HepG2 (cell line): Measurements from ENCODE around the gene CDK18. TPM values are rescaled to one million over a fixed set of nuclear protein-coding genes. Genes with fewer than 3 reads are reported as not detected.

Source experiments
- ATAC-seq: fragments of 200-7000 bp; cut with Tn5 transposase; 3 replicates; pipeline ENCODE4 v1.9.1; 2020; ENCODE audit warnings: mild to moderate bottlenecking, moderate library complexity
- BruUV-seq: library from RNA; stranded (reverse); fragments of 400-500 nt; replicated peaks from 2 replicates; lab custom pipeline; 2021; lab: Mats Ljungman, UMichigan
- CTCF ChIA-PET: fragments of 300-600 bp; formaldehyde crosslinking; extraction: SDS; loops from one replicate; lab custom pipeline; 2021; ENCODE audit warnings: low total read pairs, inconsistent platforms, low intra/inter-chr PET ratio; lab: Yijun Ruan, JAX
- POLR2A ChIA-PET: fragments of 350-600 bp; sonication (Branson Sonifier 250); formaldehyde crosslinking; loops from one replicate; lab custom pipeline; 2020; ENCODE audit warnings: antibody characterized with exemption, inconsistent platforms; lab: Yijun Ruan, JAX
- DNase-seq: peaks from one replicate; pipeline ENCODE4 v3.0.0-alpha.2; 2015; ENCODE audit warnings: low spot score
- FAIRE-seq: peaks from 3 replicates; lab custom pipeline; 2011; peaks lifted over from hg19 to GRCh38; lab: Jason Lieb, UNC
- H2AFZ ChIP-seq: one replicate; pipeline ENCODE4 v1.6.1; 2011; ENCODE audit warnings: low read length, inconsistent platforms
- H3K27ac ChIP-seq: fragments of 300-600 bp; 3 replicates; pipeline ENCODE4 v1.8.0; 2011; ENCODE audit warnings: mixed run types, mild to moderate bottlenecking, mixed read lengths, low read length, inconsistent platforms; ENCODE audit not compliant: insufficient read depth; ENCODE audit errors: extremely low read length
- H3K27me3 ChIP-seq, 2 experiments: fragments of 200-600 bp in 1 of 2; 2 replicates in 1 of 2; 3 replicates in 1 of 2; pipeline versions ENCODE4 v1.6.0 to v1.8.0; 2011; ENCODE audit warnings: low read length in 2 of 2, mild to moderate bottlenecking in 2 of 2, moderate library complexity in 2 of 2, inconsistent platforms in 1 of 2; ENCODE audit not compliant: insufficient read depth in 2 of 2, control insufficient read depth in 1 of 2
- H3K36me3 ChIP-seq, 2 experiments: fragments of 200-600 bp in 1 of 2; replicated peaks in 1 of 2; 2 replicates in 1 of 2; 3 replicates in 1 of 2; pipeline versions ENCODE4 v1.5.1 to v1.8.0; 2011; ENCODE audit warnings: low read length in 2 of 2, inconsistent platforms in 1 of 2; ENCODE audit not compliant: insufficient read depth in 2 of 2, control insufficient read depth in 1 of 2
- H3K4me1 ChIP-seq: 2 replicates; pipeline ENCODE4 v1.5.1; 2012; ENCODE audit warnings: low read length, inconsistent platforms; ENCODE audit not compliant: insufficient read depth
- H3K4me2 ChIP-seq: 2 replicates; pipeline ENCODE4 v1.6.0; 2011; ENCODE audit warnings: low read depth, low read length, inconsistent platforms
- H3K4me3 ChIP-seq, 3 experiments: fragments of 200-600 bp in 1 of 3; sonication (generic), shearing (Covaris generic) in 1 of 3; replicated peaks in 1 of 3; 2 replicates each; pipeline ENCODE4 v1.5.1; 2011 to 2016; ENCODE audit warnings: low read length in 3 of 3, inconsistent platforms in 2 of 3, low read depth in 2 of 3, mild to moderate bottlenecking in 2 of 3, control low read depth in 1 of 3, mixed read lengths in 1 of 3; ENCODE audit not compliant: insufficient read depth in 1 of 3
- H3K79me2 ChIP-seq: one replicate; pipeline ENCODE4 v1.6.1; 2011; ENCODE audit warnings: low read length, inconsistent platforms; ENCODE audit not compliant: insufficient read depth
- H3K9ac ChIP-seq: 2 replicates; pipeline ENCODE4 v1.6.0; 2011; ENCODE audit warnings: mild to moderate bottlenecking, low read depth, low read length, inconsistent platforms; ENCODE audit not compliant: insufficient read depth
- H3K9me3 ChIP-seq: 2 replicates; pipeline ENCODE4 v1.5.1; 2012; ENCODE audit warnings: mild to moderate bottlenecking, low read length
- H4K20me1 ChIP-seq: 2 replicates; pipeline ENCODE4 v1.6.0; 2011; ENCODE audit warnings: inconsistent platforms, mild to moderate bottlenecking, low read length, moderate library complexity; ENCODE audit not compliant: insufficient read depth
- CENPT ChIP-seq: sonication (generic); formaldehyde crosslinking; IDR thresholded peaks from 2 replicates; pipeline ENCODE4 v1.8.0; 2022; ENCODE audit warnings: low read depth, mild to moderate bottlenecking, moderate library complexity, missing genetic modification reagents
- FOSL2 ChIP-seq: sonication (generic); formaldehyde crosslinking; IDR thresholded peaks from 2 replicates; pipeline ENCODE4 v1.4.0; 2020; ENCODE audit warnings: missing genetic modification reagents
- HIVEP1 ChIP-seq: sonication (generic); formaldehyde crosslinking; IDR thresholded peaks from 2 replicates; pipeline ENCODE4 v1.4.0; 2020; ENCODE audit warnings: mild to moderate bottlenecking, missing genetic modification reagents
- HMG20B ChIP-seq: conservative IDR thresholded peaks from 2 replicates; pipeline ENCODE4 v1.6.1; 2016; ENCODE audit warnings: missing genetic modification reagents, missing compliant biosample characterization
- HNRNPLL ChIP-seq: fragments of 200-400 bp; formaldehyde crosslinking; IDR thresholded peaks from 2 replicates; pipeline ENCODE4 v1.6.1; 2017; ENCODE audit warnings: mild to moderate bottlenecking, low read depth, low read length; ENCODE audit not compliant: poor library complexity, severe bottlenecking
- ISL2 ChIP-seq: sonication (generic); formaldehyde crosslinking; IDR thresholded peaks from 2 replicates; pipeline ENCODE4 v1.5.0; 2020; ENCODE audit warnings: missing genetic modification reagents
- LCORL ChIP-seq, 2 experiments: fragments of 450-650 bp in 1 of 2; sonication (generic) in 1 of 2; formaldehyde crosslinking in 1 of 2; IDR thresholded peaks; 2 replicates each; pipeline versions ENCODE4 v1.5.0 to v1.6.1; 2017 to 2020; ENCODE audit warnings: antibody characterized with exemption in 1 of 2, missing genetic modification reagents in 1 of 2
- MAFK ChIP-seq, 2 experiments: IDR thresholded peaks in 1 of 2; conservative IDR thresholded peaks in 1 of 2; 2 replicates each; pipeline ENCODE4 v1.6.1; 2011; ENCODE audit warnings: improper control_type of control experiment in 2 of 2, low read length in 2 of 2
- SAP130 ChIP-seq: IDR thresholded peaks from 2 replicates; pipeline ENCODE4 v1.6.1; 2016; ENCODE audit warnings: low read depth
- SMARCE1 ChIP-seq: fragments of 450-650 bp; IDR thresholded peaks from 2 replicates; pipeline ENCODE4 v1.6.1; 2017; ENCODE audit warnings: borderline replicate concordance
- ZNF564 ChIP-seq: sonication (generic); formaldehyde crosslinking; IDR thresholded peaks from 2 replicates; pipeline ENCODE4 v1.8.1; 2023; ENCODE audit warnings: mild to moderate bottlenecking, missing genetic modification reagents
- WGBS: methylation state at CpG from one replicate; pipeline ENCODE4 v1.1.6; 2017; ENCODE audit warnings: low lambda C conversion rate; 5-methylcytosine and 5-hydroxymethylcytosine counted together
- in situ Hi-C: cut with HindIII; loops from 2 replicates; pipeline ENCODE4 v1.10.0; 2017; ENCODE audit warnings: low pct_unique_long_range_greater_than_20kb; ENCODE audit not compliant: extremely low pct_ligation_motif_present
- intact Hi-C: fragments of 100-400 bp; cut with micrococcal nuclease; formaldehyde crosslinking; loops from one replicate; pipeline ENCODE4 v1.10.0; 2022; ENCODE audit not compliant: unreplicated experiment
- polyA plus RNA-seq, 8 experiments: library from polyadenylated mRNA; depleted of rRNA in 3 of 8; stranded (reverse) in 7 of 8; unstranded in 1 of 8; fragments of >200 nt; fragmentation: Illumina TruSeq in 4 of 8; extraction: Trizol in 4 of 8; gene quantifications; 2 replicates each; pipeline versions ENCODE4 v1.2.1 to v1.2.3, GENCODE V29; 2011 to 2016; ENCODE audit warnings: low read depth in 4 of 8, missing spikeins in 1 of 8, mixed read lengths in 1 of 8; ENCODE audit not compliant: insufficient read depth in 1 of 8
- total RNA-seq, 5 experiments: library from RNA; depleted of rRNA; stranded (reverse); fragments of >200 nt; fragmentation: Illumina TruSeq; extraction: Trizol; gene quantifications; 2 replicates each; pipeline ENCODE4 v1.2.3, GENCODE V29; 2016; ENCODE audit warnings: low read depth in 1 of 5
- TF ChIP-seq, protein P1 (sequence below): sonication (generic); formaldehyde crosslinking; IDR thresholded peaks from one replicate; pipeline ENCODE4 v1.5.1; 2020; ENCODE audit warnings: mild to moderate bottlenecking, missing genetic modification reagents; ENCODE audit errors: not compliant biosample characterization
- TF ChIP-seq, protein P2 (sequence below): sonication (generic); formaldehyde crosslinking; IDR thresholded peaks from 2 replicates; pipeline ENCODE4 v1.4.0; 2020; ENCODE audit warnings: missing genetic modification reagents

The CDK18 gene
- total and polyA plus RNA-seq, 2 of the 13 experiments (the other 11 are each of a cell fraction or from before 2014, with no cell fraction given), result 6.4 to 38.8 TPM

DNA sequence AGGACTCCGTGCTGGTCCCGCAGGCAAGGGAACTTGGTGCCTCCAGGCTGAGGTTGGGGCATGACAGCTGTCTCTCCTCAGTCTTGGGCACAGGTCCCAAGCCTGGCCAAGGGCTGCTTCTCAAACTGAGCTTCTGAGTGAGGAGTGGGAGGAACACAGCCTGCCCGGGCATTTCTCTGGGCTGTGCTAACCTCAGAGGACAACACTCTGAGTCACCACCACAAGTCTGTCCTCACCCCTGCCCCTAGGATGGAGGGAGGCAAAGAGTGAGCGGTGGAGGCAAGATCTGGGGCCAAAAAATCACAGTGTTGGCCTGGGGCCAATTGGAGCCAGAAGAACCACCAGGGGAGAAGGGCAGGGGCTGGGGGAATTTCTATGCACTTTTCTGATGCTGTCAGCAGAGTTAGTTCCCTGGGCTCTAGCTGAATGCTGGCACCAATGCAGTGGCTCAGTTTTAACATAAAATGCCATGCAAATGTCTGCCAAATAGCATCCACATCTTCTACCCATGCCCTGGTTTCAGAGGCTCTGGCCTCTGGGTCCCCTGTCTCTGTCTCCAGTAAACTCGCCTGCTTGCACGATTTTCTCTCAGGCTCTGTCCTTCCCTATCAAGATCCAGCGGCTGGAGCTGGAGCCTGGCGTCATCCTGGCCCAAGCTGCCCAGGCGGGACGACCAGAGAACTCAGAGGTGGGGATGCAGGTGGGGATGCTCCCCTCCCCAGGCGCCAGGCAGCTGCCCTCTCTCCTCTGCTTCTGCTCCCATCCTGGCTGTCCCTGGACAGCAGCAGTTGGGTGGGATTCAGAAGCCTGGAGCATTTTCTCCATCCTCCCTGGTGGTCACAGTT is 11.0 kb upstream of the CDK18 start:
- Histone ChIP-seq H3K4me1 (peaks cover 85% of the 10 kb centered on the region), H4K20me1 (no peaks in the 10 kb centered on the region), H3K9me3 (no peaks in the 10 kb centered on the region), H3K4me3 (peak overlapping the region in 1 of 3 experiments; percentile 49; a peak in 1 of 6 replicates), H3K9ac (peak overlapping the region; percentile 9; the same call in 1 of the 2 replicates), H3K36me3 (no peaks in the 10 kb centered on the region), H2AFZ (no peak overlapping the region), H3K27me3 (peaks cover 0 to 14% of the 10 kb centered on the region in 2 experiments; a peak in 2 of 5 replicates), H3K27ac (no peak overlapping the region), H3K4me2 (peak overlapping the region; percentile 83), H3K79me2 (no peaks in the 10 kb centered on the region)
- in situ Hi-C loops, result no loop called here
- 22% methylated on average over 8 of the region's 11 CpGs for WGBS
- DNase-seq, result peak; percentile 41
- no TSS peak for BruUV-seq
- ChIA-PET CTCF (no interaction called here), POLR2A (interaction anchor here (1.1 to 1.7 kb wide), 3 partner anchors 8 to 43 kb away, joined by 4 to 12 read pairs (median 6); partner anchors contain the start of gene CDK18)
- no peak for FAIRE-seq
- intact Hi-C loops, result no loop called here
- ATAC-seq, result peak; percentile 40
- TF ChIP-seq MAFK (conservative IDR thresholded peaks at IDR 0.05 in 1 of 2, IDR thresholded peaks at IDR 0.05 in 1 of 2; ENCODE audit: low read length in 2 of 2) (no peak), CENPT (CRISPR knock-in tag) (no peak), ISL2 (no peak), ZNF564 (CRISPR knock-in tag) (no peak), LCORL (IDR thresholded peaks at IDR 0.05) (no peak), LCORL (CRISPR knock-in tag; IDR thresholded peaks at IDR 0.05) (0 out of 2 replicates have a peak, but pooled peaks have one; percentile 19), HMG20B (CRISPR knock-in tag) (peak; percentile 46; the same call in 1 of the 2 replicates), SAP130 (CRISPR knock-in tag) (0 out of 2 replicates have a peak, but pooled peaks have one; percentile 7), HIVEP1 (CRISPR knock-in tag) (no peak), FOSL2 (CRISPR knock-in tag) (peak; percentile 72), SMARCE1 (no peak), HNRNPLL (peak; percentile 11)
- TF ChIP-seq, protein P1, sequence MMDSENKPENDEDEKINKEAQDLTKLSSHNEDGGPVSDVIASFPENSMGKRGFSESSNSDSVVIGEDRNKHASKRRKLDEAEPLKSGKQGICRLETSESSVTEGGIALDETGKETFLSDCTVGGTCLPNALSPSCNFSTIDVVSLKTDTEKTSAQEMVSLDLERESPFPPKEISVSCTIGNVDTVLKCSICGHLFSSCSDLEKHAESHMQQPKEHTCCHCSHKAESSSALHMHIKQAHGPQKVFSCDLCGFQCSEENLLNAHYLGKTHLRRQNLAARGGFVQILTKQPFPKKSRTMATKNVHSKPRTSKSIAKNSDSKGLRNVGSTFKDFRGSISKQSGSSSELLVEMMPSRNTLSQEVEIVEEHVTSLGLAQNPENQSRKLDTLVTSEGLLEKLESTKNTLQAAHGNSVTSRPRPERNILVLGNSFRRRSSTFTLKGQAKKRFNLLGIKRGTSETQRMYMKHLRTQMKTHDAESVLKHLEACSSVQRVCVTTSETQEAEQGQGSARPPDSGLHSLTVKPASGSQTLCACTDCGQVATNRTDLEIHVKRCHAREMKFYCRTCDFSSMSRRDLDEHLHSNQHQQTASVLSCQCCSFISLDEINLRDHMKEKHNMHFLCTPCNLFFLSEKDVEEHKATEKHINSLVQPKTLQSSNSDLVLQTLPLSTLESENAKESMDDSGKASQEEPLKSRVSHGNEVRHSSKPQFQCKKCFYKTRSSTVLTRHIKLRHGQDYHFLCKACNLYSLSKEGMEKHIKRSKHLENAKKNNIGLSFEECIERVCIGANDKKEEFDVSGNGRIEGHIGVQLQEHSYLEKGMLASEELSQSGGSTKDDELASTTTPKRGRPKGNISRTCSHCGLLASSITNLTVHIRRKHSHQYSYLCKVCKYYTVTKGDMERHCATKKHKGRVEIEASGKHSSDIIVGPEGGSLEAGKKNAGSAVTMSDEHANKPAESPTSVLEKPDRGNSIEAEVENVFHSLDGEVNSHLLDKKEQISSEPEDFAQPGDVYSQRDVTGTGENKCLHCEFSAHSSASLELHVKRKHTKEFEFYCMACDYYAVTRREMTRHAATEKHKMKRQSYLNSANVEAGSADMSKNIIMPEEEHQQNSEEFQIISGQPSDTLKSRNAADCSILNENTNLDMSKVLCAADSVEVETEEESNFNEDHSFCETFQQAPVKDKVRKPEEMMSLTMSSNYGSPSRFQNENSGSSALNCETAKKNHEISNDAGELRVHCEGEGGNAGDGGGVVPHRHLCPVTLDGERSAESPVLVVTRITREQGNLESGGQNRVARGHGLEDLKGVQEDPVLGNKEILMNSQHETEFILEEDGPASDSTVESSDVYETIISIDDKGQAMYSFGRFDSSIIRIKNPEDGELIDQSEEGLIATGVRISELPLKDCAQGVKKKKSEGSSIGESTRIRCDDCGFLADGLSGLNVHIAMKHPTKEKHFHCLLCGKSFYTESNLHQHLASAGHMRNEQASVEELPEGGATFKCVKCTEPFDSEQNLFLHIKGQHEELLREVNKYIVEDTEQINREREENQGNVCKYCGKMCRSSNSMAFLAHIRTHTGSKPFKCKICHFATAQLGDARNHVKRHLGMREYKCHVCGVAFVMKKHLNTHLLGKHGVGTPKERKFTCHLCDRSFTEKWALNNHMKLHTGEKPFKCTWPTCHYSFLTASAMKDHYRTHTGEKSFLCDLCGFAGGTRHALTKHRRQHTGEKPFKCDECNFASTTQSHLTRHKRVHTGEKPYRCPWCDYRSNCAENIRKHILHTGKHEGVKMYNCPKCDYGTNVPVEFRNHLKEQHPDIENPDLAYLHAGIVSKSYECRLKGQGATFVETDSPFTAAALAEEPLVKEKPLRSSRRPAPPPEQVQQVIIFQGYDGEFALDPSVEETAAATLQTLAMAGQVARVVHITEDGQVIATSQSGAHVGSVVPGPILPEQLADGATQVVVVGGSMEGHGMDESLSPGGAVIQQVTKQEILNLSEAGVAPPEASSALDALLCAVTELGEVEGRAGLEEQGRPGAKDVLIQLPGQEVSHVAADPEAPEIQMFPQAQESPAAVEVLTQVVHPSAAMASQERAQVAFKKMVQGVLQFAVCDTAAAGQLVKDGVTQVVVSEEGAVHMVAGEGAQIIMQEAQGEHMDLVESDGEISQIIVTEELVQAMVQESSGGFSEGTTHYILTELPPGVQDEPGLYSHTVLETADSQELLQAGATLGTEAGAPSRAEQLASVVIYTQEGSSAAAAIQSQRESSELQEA (CRISPR knock-in tag), result no peak
- TF ChIP-seq, protein P2, sequence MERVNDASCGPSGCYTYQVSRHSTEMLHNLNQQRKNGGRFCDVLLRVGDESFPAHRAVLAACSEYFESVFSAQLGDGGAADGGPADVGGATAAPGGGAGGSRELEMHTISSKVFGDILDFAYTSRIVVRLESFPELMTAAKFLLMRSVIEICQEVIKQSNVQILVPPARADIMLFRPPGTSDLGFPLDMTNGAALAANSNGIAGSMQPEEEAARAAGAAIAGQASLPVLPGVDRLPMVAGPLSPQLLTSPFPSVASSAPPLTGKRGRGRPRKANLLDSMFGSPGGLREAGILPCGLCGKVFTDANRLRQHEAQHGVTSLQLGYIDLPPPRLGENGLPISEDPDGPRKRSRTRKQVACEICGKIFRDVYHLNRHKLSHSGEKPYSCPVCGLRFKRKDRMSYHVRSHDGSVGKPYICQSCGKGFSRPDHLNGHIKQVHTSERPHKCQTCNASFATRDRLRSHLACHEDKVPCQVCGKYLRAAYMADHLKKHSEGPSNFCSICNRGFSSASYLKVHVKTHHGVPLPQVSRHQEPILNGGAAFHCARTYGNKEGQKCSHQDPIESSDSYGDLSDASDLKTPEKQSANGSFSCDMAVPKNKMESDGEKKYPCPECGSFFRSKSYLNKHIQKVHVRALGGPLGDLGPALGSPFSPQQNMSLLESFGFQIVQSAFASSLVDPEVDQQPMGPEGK (CRISPR knock-in tag), result no peak
